GM19438 (cell line): ENCODE measurements around the gene MAPKAP1.
"Not testable (repeated sequence)": the region's sequence is repeated elsewhere in the genome, so short reads cannot be mapped to it uniquely, and the experiment has no call there.

ENCODE experiments used
- ATAC-seq: cut with Tn5 transposase; IDR thresholded peaks from one replicate; pipeline ENCODE4 v1.9.1; 2021; ENCODE audit warnings: low read depth; ENCODE audit not compliant: unreplicated experiment

The MAPKAP1 gene

DNA sequence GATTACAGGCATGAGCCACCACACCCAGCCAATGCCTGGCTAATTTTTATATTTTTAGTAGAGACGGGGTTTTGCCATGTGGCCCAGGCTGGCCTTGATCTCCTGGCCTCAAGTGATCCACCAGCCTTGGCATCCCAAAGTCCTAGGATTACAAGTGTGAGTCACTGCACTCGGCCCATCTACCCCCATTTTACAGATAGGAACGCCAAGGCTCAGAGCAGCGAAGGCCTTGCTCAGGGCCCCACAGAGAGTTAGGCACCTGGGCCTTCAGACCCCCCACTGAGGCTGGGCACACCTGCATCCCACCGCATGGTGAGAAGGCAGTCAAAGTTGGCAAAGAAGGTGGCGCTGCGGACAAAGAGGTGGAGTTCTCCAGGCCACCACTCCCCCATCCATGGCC, 302.3 kb downstream of the MAPKAP1 start:
- no peak for ATAC-seq

GRCh38 chr9:125400725-125401716, 306.0 kb downstream of the MAPKAP1 start:
- no peak for ATAC-seq

GRCh38 chr9:125400232-125400631, 306.8 kb downstream of the MAPKAP1 start:
- not testable (repeated sequence) for ATAC-seq

GRCh38 chr9:125399666-125400065, 307.3 kb downstream of the MAPKAP1 start:
- ATAC-seq: no peak

DNA sequence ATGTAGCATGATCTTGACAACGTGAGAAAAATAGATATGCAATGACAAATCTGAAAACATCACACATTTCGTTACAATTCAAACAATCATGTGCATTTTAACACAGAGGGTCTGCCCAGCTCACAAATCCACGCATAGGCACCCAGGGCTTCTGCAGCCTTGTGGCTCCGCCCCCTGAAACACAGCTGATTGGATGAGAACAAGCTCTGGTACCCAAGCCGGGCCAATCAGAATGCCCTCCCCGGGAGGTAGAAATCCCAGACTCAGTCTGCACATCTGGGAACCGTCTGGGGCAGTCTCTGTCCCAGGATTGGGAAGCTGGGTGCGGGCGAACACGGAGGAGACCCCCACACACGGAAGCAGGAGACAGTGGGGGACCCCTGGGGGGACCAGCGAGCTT, 307.8 kb downstream of the MAPKAP1 start:
- ATAC-seq: no peak

- no peak for ATAC-seq
Measured at GRCh38 chr9:125398243-125398642, 308.8 kb downstream of the MAPKAP1 start.

GRCh38 chr9:125397736-125398135, 309.3 kb downstream of the MAPKAP1 start:
- no peak for ATAC-seq

DNA sequence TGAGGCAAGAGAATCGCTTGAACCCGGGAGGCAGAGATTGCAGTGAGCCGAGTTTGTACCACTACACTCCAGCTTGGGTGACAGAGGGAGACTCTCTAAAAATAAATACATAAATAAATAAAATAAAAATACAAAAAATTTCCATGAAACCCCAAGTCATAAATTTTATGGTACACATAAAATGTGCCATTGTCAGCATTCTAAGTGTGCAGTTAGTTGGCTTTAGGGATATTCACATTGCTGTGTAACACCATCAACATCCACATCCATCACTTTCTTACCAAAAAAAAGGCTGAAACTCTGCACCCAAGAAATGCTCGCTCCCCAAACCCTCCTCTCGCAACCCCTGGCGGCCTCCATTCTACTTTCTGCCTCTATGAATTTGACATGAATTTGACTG, 310.2 kb downstream of the MAPKAP1 start:
- ATAC-seq: no peak

- ATAC-seq: no peak
Measured at GRCh38 chr9:125393426-125393825, 313.6 kb downstream of the MAPKAP1 start.

GRCh38 chr9:125391704-125392103, 315.3 kb downstream of the MAPKAP1 start:
- no peak for ATAC-seq

DNA sequence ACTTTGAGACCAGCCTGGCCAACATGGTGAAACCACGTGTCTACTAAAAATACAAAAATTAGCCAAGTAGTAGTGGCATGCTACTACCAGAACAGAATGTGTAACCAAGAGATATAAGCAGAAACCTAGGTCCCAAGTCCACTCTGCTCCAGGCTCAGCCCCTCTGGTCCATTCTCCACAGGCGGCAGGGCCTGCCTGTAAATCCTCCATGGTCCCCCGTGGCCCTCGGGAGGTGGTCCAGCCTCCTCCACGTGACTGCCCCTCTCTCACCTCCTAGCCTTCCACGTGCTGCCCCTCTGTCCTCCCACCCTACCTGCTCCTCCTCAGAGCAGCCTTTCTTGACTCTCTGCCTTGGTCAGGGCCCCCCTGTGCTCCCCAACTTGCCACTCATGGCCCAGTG, 318.0 kb downstream of the MAPKAP1 start:
- ATAC-seq: no peak

- no peak for ATAC-seq
Measured at GRCh38 chr9:125387861-125388524, 319.0 kb downstream of the MAPKAP1 start.
